ENCODE data around the gene MXD1. TPM values are rescaled to one million over a fixed set of nuclear protein-coding genes. Genes with fewer than 3 reads are reported as not detected.
A peak's percentile ranks its signal among the peaks of the same experiment; 100 is the strongest.

The MXD1 gene
- total RNA-seq, 2 donors from 2014 or later = 0.73 to 5.5 TPM

DNA sequence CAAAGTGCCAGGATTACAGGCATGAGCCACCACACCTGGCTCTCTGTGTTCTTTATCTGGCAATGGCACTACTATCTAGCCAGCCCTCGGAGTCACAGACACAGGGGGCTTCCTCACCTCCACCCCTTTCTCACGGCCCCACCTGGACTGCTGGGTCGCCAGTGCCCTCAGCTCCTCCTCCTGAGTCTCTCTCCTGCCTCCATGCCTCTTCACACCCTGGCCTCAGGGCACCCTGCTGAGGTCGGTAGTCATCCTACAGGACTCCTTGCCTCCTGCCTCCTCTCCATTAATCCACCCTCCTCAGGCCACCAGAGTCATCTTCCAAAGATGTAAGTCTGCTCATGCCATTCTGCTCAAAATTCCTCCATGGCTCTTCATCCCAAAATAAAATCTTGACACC lies 55.1 kb downstream of the MXD1 start:
- no peak overlapping the region for H3K9ac ChIP-seq (ENCODE audit: extremely low read depth, low read length, poor library complexity, severe bottlenecking)
- H3K4me3 ChIP-seq (ENCODE audit: low read length) = no peak overlapping the region
- no peaks in the 10 kb centered on the region for H3K27me3 ChIP-seq (ENCODE audit: control insufficient read depth, insufficient read depth, low read length, poor library complexity, severe bottlenecking)
- H3K9me3 Mint-ChIP-seq = peaks cover 4% of the 10 kb centered on the region
- H3K27me3 Mint-ChIP-seq (ENCODE audit: insufficient read depth) = peaks cover 4% of the 10 kb centered on the region
- H3K4me1 ChIP-seq (ENCODE audit: control insufficient read depth, insufficient read depth, low read length) = no peaks in the 10 kb centered on the region
- no peak overlapping the region for H3K4me3 Mint-ChIP-seq
- TF ChIP-seq, protein P1, sequence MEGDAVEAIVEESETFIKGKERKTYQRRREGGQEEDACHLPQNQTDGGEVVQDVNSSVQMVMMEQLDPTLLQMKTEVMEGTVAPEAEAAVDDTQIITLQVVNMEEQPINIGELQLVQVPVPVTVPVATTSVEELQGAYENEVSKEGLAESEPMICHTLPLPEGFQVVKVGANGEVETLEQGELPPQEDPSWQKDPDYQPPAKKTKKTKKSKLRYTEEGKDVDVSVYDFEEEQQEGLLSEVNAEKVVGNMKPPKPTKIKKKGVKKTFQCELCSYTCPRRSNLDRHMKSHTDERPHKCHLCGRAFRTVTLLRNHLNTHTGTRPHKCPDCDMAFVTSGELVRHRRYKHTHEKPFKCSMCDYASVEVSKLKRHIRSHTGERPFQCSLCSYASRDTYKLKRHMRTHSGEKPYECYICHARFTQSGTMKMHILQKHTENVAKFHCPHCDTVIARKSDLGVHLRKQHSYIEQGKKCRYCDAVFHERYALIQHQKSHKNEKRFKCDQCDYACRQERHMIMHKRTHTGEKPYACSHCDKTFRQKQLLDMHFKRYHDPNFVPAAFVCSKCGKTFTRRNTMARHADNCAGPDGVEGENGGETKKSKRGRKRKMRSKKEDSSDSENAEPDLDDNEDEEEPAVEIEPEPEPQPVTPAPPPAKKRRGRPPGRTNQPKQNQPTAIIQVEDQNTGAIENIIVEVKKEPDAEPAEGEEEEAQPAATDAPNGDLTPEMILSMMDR (conservative IDR thresholded peaks at IDR 0.05) = no peak
- no peaks in the 10 kb centered on the region for H3K36me3 ChIP-seq (ENCODE audit: control insufficient read depth, insufficient read depth, low read length)
- no peak overlapping the region for H3K27ac ChIP-seq (ENCODE audit: low read depth, low read length)
- 83 to 85% methylated on average over 1 to 4 of the region's 4 CpGs for WGBS, 2 experiments (ENCODE audit: insufficient coverage in 1 of 2, insufficient read length in 1 of 2)
- no peak overlapping the region for H3K27ac Mint-ChIP-seq
- peak; percentile 73 for DNase-seq
- H3K36me3 Mint-ChIP-seq (ENCODE audit: low read depth) = no peaks in the 10 kb centered on the region
- H3K9me3 ChIP-seq (ENCODE audit: control insufficient read depth, low read length) = no peaks in the 10 kb centered on the region
- H3K4me1 Mint-ChIP-seq = no peaks in the 10 kb centered on the region

DNA sequence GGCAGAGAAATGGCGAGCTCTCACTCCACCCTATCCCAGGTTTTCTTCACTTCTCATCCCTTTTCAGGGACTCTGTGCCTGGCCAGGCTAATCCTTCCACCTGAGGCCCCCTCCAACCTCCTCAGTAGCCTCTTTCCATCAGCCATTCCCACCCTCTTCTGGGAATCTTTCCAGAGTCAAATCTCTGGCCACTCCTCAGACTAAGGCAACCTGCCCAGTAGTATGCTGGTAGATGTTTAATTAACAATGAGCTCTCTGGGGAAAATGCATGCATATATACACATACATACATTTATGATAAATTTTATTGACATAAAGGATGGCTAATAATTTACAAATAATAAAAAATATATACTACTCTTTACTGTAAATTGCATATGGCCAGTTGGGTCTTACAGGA lies 57.9 kb downstream of the MXD1 start:
- H3K9me3 ChIP-seq (ENCODE audit: control insufficient read depth, low read length) = no peaks in the 10 kb centered on the region
- H3K9ac ChIP-seq (ENCODE audit: extremely low read depth, low read length, poor library complexity, severe bottlenecking) = no peak overlapping the region
- no peaks in the 10 kb centered on the region for H3K36me3 Mint-ChIP-seq (ENCODE audit: low read depth)
- no peak for DNase-seq
- no peak overlapping the region for H3K27ac Mint-ChIP-seq
- H3K4me3 Mint-ChIP-seq = no peak overlapping the region
- no peak overlapping the region for H3K4me3 ChIP-seq (ENCODE audit: low read length)
- H3K4me1 Mint-ChIP-seq = peaks cover 12% of the 10 kb centered on the region
- WGBS, 2 experiments (ENCODE audit: insufficient coverage in 1 of 2, insufficient read length in 1 of 2) = 95 to 100% methylated on average over 1 of the region's 1 CpG
- peaks cover 4% of the 10 kb centered on the region for H3K27me3 Mint-ChIP-seq (ENCODE audit: insufficient read depth)
- H3K27me3 ChIP-seq (ENCODE audit: control insufficient read depth, insufficient read depth, low read length, poor library complexity, severe bottlenecking) = no peaks in the 10 kb centered on the region
- no peaks in the 10 kb centered on the region for H3K36me3 ChIP-seq (ENCODE audit: control insufficient read depth, insufficient read depth, low read length)
- TF ChIP-seq, protein P1 (conservative IDR thresholded peaks at IDR 0.05) = no peak
- H3K4me1 ChIP-seq (ENCODE audit: control insufficient read depth, insufficient read depth, low read length) = no peaks in the 10 kb centered on the region
- peaks cover 4% of the 10 kb centered on the region for H3K9me3 Mint-ChIP-seq
- H3K27ac ChIP-seq (ENCODE audit: low read depth, low read length) = no peak overlapping the region

DNA sequence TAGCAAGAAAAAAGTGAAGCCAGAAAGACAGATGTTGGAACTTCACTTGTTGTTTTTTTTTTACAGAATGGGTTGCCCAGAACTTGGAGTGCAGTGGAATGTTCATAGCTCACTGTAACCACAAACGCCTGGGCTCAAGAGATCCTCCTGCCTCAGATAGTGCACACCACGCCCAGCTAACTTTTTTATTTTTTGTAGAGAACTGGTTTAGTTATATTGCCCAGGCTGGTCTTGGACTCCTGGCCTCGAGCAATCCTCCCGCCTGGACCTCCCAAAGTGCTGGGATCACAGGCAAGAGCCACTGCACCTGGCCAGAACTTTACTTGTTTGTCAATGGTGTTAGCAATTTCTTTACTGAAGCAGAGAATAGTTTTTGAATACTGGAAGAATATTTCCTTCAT lies 58.4 kb downstream of the MXD1 start:
- Histone ChIP-seq H3K4me1 (ENCODE audit: control insufficient read depth, insufficient read depth, low read length) (no peaks in the 10 kb centered on the region), H3K9ac (ENCODE audit: extremely low read depth, low read length, poor library complexity, severe bottlenecking) (no peak overlapping the region), H3K9me3 (ENCODE audit: control insufficient read depth, low read length) (no peaks in the 10 kb centered on the region), H3K4me3 (ENCODE audit: low read length) (no peak overlapping the region), H3K27ac (ENCODE audit: low read depth, low read length) (no peak overlapping the region), H3K36me3 (ENCODE audit: control insufficient read depth, insufficient read depth, low read length) (no peaks in the 10 kb centered on the region), H3K27me3 (ENCODE audit: control insufficient read depth, insufficient read depth, low read length, poor library complexity, severe bottlenecking) (no peaks in the 10 kb centered on the region)
- no peak overlapping the region for H3K4me3 Mint-ChIP-seq
- H3K36me3 Mint-ChIP-seq (ENCODE audit: low read depth) = no peaks in the 10 kb centered on the region
- WGBS, 2 experiments (ENCODE audit: insufficient coverage in 1 of 2, insufficient read length in 1 of 2) = 87 to 89% methylated on average over 4 of the region's 4 CpGs
- peaks cover 4% of the 10 kb centered on the region for H3K9me3 Mint-ChIP-seq
- TF ChIP-seq, protein P1 (conservative IDR thresholded peaks at IDR 0.05) = no peak
- no peak overlapping the region for H3K27ac Mint-ChIP-seq
- peaks cover 14% of the 10 kb centered on the region for H3K4me1 Mint-ChIP-seq
- DNase-seq = no peak
- peaks cover 4% of the 10 kb centered on the region for H3K27me3 Mint-ChIP-seq (ENCODE audit: insufficient read depth)
